Hepatocyte (in vitro differentiated cells): ENCODE data around the gene MACF1.

Experiments
- EZH2 ChIP-seq: fragments of 200-600 bp; sonication (generic); IDR thresholded peaks from 2 replicates; pipeline ENCODE4 v1.6.1; 2016; ENCODE audit warnings: antibody characterized with exemption, mild to moderate bottlenecking, borderline replicate concordance
- TF ChIP-seq, protein P1 (sequence below): fragments of 200-600 bp; sonication (generic); IDR thresholded peaks from 2 replicates; pipeline ENCODE4 v1.5.1; 2016; ENCODE audit warnings: antibody characterized with exemption, mild to moderate bottlenecking; ENCODE audit not compliant: poor library complexity

DNA sequence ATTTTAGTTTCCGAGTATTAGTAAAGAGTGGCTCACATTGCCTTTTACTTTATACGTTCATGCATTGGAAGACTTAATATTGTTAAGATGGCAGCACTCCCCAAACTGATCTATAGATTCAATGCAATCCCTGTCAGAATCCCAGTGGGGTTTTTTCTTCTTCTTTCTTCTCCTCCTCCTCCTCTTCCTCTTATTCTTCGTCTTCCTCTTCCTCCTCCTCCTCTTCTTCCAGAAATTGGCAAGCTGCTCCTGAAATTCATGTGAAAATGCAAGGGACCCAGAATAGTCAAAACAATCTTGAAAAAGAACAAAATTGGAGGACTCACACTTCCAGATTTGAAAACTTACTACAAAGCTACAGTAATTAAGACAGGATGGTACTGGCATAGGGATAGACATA is 23.2 kb upstream of the MACF1 start:
- no peak for TF ChIP-seq EZH2
- TF ChIP-seq, protein P1, sequence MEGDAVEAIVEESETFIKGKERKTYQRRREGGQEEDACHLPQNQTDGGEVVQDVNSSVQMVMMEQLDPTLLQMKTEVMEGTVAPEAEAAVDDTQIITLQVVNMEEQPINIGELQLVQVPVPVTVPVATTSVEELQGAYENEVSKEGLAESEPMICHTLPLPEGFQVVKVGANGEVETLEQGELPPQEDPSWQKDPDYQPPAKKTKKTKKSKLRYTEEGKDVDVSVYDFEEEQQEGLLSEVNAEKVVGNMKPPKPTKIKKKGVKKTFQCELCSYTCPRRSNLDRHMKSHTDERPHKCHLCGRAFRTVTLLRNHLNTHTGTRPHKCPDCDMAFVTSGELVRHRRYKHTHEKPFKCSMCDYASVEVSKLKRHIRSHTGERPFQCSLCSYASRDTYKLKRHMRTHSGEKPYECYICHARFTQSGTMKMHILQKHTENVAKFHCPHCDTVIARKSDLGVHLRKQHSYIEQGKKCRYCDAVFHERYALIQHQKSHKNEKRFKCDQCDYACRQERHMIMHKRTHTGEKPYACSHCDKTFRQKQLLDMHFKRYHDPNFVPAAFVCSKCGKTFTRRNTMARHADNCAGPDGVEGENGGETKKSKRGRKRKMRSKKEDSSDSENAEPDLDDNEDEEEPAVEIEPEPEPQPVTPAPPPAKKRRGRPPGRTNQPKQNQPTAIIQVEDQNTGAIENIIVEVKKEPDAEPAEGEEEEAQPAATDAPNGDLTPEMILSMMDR: no peak
